Coronary artery (tissue), 2 donors: ENCODE results near the gene NAV2.

Experiments used
- DNase-seq: peaks from one replicate; pipeline ENCODE4 v3.0.0-alpha.2; 2017; ENCODE audit warnings: low spot score
- H3K27ac ChIP-seq, 2 donors: fragments of 200-600 bp; sonication (generic); one replicate each; pipeline ENCODE4 v1.5.1; 2016 to 2019
- H3K4me3 ChIP-seq: fragments of 200-600 bp; sonication (generic); 2 replicates; pipeline ENCODE4 v1.5.1; 2016; ENCODE audit warnings: mild to moderate bottlenecking, moderate library complexity
- TF ChIP-seq, protein P1 (sequence below): fragments of 200-600 bp; sonication (generic); IDR thresholded peaks from one replicate; pipeline ENCODE4 v1.5.1; 2019; ENCODE audit warnings: antibody characterized with exemption

The NAV2 gene

DNA sequence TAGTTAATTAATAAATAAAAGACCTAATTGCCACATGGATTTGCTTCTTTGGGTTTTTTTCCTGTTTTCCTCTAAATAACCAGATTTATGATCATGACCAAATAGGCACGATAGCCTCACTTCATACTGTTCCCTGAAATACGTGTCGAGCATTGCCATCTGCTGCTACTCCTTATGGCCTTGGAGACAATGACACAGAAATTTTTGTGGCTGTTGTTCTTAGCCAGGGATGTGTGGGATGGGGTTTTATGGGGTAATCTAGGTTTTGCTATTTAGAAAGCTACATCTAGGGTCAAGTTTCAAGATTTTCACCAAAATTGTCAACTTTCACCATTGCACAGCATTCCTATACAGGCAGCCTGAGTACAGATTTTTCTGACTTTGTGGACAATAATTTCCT lies 302.5 kb downstream of the NAV2 start:
- TF ChIP-seq, protein P1, sequence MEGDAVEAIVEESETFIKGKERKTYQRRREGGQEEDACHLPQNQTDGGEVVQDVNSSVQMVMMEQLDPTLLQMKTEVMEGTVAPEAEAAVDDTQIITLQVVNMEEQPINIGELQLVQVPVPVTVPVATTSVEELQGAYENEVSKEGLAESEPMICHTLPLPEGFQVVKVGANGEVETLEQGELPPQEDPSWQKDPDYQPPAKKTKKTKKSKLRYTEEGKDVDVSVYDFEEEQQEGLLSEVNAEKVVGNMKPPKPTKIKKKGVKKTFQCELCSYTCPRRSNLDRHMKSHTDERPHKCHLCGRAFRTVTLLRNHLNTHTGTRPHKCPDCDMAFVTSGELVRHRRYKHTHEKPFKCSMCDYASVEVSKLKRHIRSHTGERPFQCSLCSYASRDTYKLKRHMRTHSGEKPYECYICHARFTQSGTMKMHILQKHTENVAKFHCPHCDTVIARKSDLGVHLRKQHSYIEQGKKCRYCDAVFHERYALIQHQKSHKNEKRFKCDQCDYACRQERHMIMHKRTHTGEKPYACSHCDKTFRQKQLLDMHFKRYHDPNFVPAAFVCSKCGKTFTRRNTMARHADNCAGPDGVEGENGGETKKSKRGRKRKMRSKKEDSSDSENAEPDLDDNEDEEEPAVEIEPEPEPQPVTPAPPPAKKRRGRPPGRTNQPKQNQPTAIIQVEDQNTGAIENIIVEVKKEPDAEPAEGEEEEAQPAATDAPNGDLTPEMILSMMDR, result no peak

DNA sequence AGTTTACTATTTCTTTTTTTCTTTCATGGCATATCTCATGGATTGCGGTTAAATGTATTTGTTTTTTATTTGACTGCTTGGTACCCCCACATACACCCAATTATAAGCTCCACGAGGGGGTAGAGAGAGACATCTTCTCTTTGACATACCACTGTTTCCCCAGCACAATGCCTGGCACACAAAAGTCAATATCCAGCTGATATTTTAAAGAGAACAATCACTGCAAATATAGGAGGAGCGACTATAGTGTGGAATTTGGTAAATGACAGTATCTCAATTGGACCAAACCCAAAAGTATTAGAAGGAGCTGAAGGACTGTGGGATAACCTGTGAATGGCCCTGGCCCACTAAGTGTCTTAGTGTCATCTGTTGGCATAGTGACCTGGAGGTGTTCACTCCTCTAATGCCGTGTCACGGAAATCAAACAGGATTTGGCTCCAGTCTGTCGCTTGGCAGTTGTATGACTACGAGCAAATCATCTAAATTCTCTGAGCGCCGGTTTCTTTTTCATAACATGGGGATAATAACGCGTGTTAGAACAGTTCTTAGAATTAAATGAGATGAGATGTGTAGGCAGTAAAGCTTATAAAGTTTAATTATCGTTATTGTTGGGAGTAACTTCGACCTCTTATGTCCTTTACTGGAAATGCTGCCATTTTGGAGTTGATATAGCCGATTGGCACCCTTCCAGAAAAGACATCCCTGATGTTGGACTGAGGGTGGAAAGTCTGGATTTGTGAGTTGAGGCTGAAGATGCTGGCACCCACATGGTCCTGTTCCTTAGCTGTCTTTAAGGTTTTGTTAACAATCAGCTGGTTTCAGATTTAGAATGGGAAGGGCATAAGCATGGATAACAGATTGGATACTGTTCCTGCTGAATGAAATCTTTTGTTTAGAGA lies 303.1 kb downstream of the NAV2 start:
- H3K4me3 ChIP-seq, result no peak overlapping the region
- TF ChIP-seq, protein P1, result no peak
- H3K27ac ChIP-seq, result no peak overlapping the region
- DNase-seq, result no peak

More for the DNA sequence above, 302.5 kb downstream of the NAV2 start:
- H3K4me3 ChIP-seq, result no peak overlapping the region
- no peak for DNase-seq
- H3K27ac ChIP-seq, result no peak overlapping the region

DNA sequence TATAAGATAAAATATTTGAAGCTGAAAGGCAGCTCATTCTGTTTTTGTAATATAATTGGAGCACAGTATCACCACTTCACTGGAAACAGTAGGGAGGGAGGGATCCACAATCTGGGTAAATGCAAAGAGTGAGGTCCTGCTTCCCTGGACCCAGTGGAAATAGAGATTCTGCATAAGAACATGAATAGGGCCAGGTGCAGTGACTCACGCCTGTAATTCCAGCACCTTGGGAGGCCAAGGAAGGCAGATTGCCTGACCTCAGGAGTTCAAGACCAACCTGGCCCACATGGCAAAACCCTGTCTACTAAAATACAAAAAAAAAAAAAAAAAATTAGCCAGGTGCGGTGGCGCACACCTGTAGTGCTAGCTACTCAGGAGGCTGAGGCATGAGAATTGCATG lies 303.9 kb downstream of the NAV2 start:
- no peak for DNase-seq
- Histone ChIP-seq H3K27ac (no peak overlapping the region), H3K4me3 (no peak overlapping the region)
- TF ChIP-seq, protein P1, result no peak

DNA sequence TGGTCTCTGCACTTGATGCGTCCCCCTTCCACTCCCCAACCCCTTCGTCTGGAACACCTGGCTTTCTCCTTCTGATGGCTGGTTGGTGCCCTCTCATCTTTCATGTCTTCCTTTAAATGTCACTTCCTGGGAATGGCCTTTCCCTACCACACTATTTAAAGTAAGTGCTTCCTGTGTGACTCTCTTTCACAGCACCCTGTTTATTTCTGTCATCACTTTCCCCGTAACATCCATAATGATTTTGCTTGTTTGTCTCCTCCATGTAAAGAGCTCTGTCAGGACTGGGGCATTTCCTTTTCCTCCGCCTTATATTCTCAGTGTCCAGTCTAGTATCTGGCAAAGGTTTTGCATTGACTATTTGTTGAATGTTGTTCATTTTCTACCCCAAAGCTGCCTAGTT lies 304.7 kb downstream of the NAV2 start:
- TF ChIP-seq, protein P1, result no peak
- no peak overlapping the region for H3K4me3 ChIP-seq

DNA sequence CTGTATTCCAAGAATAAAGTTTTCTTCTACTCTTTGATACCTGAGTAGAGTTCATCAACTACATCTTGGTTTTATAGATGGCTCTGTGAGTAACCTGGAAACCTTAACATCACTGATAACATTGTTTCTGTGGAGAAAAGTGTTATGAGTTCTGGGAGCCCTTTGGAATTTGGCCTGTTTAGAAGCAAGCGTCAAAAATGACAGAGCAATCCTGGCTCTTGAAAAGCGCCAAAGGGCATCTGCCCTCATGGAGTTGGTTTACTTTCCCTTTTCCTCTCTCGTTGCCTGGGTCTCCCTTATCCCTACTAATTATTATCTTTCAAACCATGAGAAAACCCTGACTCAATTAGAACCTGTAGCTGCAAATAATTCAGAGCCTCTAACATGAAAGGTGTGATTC lies 307.6 kb downstream of the NAV2 start:
- TF ChIP-seq, protein P1, result no peak
- Histone ChIP-seq H3K4me3 (no peak overlapping the region), H3K27ac (no peak overlapping the region)
- DNase-seq, result no peak

More for the DNA sequence above, 304.7 kb downstream of the NAV2 start:
- DNase-seq, result no peak
- H3K27ac ChIP-seq, result no peak overlapping the region

DNA sequence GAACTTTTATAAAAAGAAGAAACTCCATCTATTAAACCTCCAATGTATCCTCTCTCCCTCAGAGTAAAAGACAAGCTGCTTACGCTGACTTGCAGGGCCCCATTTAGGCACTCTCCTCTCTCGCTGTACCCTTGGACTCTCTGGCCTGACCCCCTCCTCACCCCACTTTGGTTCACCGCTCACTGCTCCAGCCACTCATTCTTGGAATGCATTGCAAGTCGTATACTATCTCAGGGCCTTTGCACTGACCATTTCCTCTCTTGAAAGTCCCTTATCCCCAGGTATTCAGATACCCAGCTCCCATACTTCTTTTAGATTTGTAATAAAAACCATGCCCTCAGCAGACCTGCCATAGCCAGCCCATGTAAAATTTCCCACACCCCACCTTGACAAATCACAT lies 308.1 kb downstream of the NAV2 start:
- Histone ChIP-seq H3K4me3 (no peak overlapping the region), H3K27ac (no peak overlapping the region)
- TF ChIP-seq, protein P1, result no peak
- no peak for DNase-seq

DNA sequence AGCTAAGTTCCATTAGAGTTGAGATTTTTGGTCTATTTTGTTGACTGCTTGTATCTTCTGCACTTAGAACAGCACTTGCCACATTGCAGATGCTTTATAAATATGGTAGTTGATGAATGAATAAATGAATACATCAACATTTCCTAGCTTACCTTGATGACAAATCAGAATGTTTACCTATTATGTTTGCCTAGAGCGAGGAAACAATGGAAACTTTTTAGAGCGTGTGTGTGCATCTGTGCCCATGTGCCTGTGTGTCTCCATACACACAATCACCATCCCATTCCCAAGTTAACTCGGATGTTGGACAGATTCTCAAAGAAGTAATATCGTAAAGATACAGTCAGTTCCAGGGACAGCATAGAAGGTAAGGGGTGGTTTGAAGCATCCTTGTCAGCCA lies 308.6 kb downstream of the NAV2 start:
- H3K27ac ChIP-seq, result no peak overlapping the region
- TF ChIP-seq, protein P1, result no peak
- no peak for DNase-seq
- no peak overlapping the region for H3K4me3 ChIP-seq
